ENCODE measurements around the gene TRAF7. TPM values are rescaled to one million over a fixed set of nuclear protein-coding genes. Genes with fewer than 3 reads are reported as not detected.

The TRAF7 gene
- total and polyA plus RNA-seq, 2 donors (not counting 1 experiment from before 2014, with no cell fraction given): 46.1 to 50.9 TPM

DNA sequence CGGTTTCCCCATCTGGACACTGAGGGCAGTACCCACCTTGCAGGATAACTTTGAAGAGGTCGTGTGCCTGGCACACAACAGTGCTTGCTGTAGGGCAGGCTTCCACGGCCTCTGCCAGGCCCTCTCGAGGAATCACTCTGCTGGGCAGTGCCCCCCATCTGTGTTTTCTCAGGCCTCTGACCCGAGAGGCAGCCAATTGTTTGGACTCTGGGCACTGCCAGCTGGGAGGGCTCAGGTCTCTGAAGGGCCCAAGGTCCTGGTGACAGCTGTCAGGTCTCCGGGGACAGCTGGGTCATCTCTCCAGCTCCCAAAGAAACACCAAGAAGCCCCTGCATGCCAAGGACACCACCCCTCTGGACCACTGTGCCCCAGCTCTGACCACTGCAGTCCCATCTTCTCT, 8.2 kb upstream of the TRAF7 start:
- POLR2A ChIA-PET: interaction anchor here (0.9 kb wide), 1 partner anchor 8 kb away, joined by 5 read pairs; no protein-coding TSS in a partner anchor
- Histone ChIP-seq H3K27me3 (replicated peaks in 1 of 4; ENCODE audit: control extremely low read depth in 1 of 4, control insufficient read depth in 3 of 4, insufficient read depth in 4 of 4, low read length in 3 of 4) (peaks cover 0 to 4% (median 0%) of the 10 kb centered on the region in 4 experiments), H4K20me1 (ENCODE audit: control insufficient read depth, insufficient read depth, low read length, poor library complexity, severe bottlenecking) (peaks cover 37% of the 10 kb centered on the region), H3K36me3 (replicated peaks in 1 of 2; ENCODE audit: control extremely low read depth in 1 of 2, control insufficient read depth in 1 of 2, extremely low read depth in 1 of 2, insufficient read depth in 2 of 2, low read length in 1 of 2) (peaks cover 0 to 4% of the 10 kb centered on the region in 2 experiments), H3K9ac (ENCODE audit: low read length) (no peak overlapping the region), H3K4me2 (replicated peaks; ENCODE audit: low read depth, low read length, poor library complexity, severe bottlenecking) (peak overlapping the region; percentile 93), H3K4me1 (ENCODE audit: control insufficient read depth in 2 of 2, insufficient read depth in 2 of 2, low read length in 2 of 2) (peaks cover 30 to 44% of the 10 kb centered on the region in 2 donors), H3K79me2 (ENCODE audit: control insufficient read depth, insufficient read depth, low read length) (peaks cover 14% of the 10 kb centered on the region), H3K4me3 (ENCODE audit: control extremely low read depth in 1 of 5, extremely low read depth in 1 of 5, insufficient read depth in 1 of 5, low read depth in 2 of 5, low read length in 4 of 5) (no peak overlapping the region), H2AFZ (ENCODE audit: insufficient read depth, low read depth, low read length, poor library complexity, severe bottlenecking) (no peak overlapping the region), H3K27ac (ENCODE audit: low read length in 2 of 2) (no peak overlapping the region), H3K9me3 (ENCODE audit: control extremely low read depth in 1 of 3, control insufficient read depth in 2 of 3, insufficient read depth in 1 of 3, low read length in 2 of 3) (no peaks in the 10 kb centered on the region)
- H3K4me3 Mint-ChIP-seq: peak overlapping the region; percentile 47
- DNase-seq (no peak), ATAC-seq (ENCODE audit: low read depth) (no peak)
- peaks cover 22% of the 10 kb centered on the region for H3K4me1 Mint-ChIP-seq
- peak overlapping the region; percentile 26 for H3K27ac Mint-ChIP-seq
- 97% methylated on average over 6 of the region's 6 CpGs for WGBS (ENCODE audit: insufficient coverage)
- CTCF ChIA-PET: interaction anchor here (1.1 to 2.1 kb wide), 5 partner anchors 8 to 144 kb away, joined by 4 to 7 read pairs (median 6); partner anchors contain the start of gene TRAF7
- no peak for TF ChIP-seq CTCF (IDR thresholded peaks at IDR 0.05)
- TF ChIP-seq EZH2 (IDR thresholded peaks at IDR 0.05; ENCODE audit: borderline replicate concordance, insufficient read depth, low read depth, low read length, poor library complexity, severe bottlenecking): no peak
- intact Hi-C loops (cut with micrococcal nuclease): loop anchor here (10.0 kb wide), 1 partner anchor 283 kb away; no protein-coding TSS in a partner anchor
- no peaks in the 10 kb centered on the region for H3K9me3 Mint-ChIP-seq (ENCODE audit: insufficient read depth)
- no peaks in the 10 kb centered on the region for H3K27me3 Mint-ChIP-seq

DNA sequence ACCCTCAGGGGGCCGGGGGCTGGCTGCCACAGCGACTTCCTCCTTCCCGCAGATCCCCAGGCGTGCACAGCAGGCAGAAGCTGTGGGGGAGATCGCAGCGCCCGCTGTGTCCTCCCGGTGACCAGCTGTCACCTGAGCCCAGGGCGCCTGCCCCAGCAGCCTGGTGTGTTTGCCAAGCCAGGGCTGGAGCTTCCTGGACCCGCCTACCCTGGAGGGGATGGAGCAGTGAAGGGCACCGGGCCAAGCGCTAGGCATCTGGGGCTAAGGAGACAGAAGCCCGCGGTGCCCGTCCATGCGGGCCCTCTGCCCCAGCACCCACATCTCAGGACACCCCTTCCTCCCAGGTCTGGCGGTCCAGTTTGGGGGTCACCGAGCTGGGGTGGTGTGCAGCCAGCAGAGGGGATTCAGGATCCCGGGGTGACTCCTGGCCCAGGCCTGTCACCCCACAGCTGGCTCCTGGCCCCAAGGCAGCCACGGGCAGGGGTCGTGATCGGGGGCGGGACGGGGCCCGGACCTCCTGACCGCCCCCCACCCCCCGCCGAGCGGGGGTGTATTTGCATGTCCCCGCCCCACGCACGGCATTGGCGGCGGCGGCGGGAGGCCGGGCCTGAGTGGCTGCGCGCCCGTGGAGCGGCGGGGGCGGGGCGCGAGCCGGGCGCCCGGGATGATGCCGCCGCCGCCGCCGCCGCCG, 7.5 kb upstream of the TRAF7 start, which contains the start of gene RAB26:
Gene RAB26 (plus strand): TSS at position 645 of the 691 bp plus-strand sequence. CDS start 159 bp downstream, outside the sequence.
- Histone ChIP-seq H3K36me3 (replicated peaks in 1 of 2; ENCODE audit: control extremely low read depth in 1 of 2, control insufficient read depth in 1 of 2, extremely low read depth in 1 of 2, insufficient read depth in 2 of 2, low read length in 1 of 2) (peaks cover 0 to 10% of the 10 kb centered on the region in 2 experiments), H3K4me1 (ENCODE audit: control insufficient read depth in 2 of 2, insufficient read depth in 2 of 2, low read length in 2 of 2) (peaks cover 37 to 52% of the 10 kb centered on the region in 2 donors), H4K20me1 (ENCODE audit: control insufficient read depth, insufficient read depth, low read length, poor library complexity, severe bottlenecking) (peaks cover 45% of the 10 kb centered on the region), H3K9ac (ENCODE audit: low read length) (peak within 1 kb of the TSS; percentile 63), H3K4me3 (ENCODE audit: control extremely low read depth in 1 of 5, extremely low read depth in 1 of 5, insufficient read depth in 1 of 5, low read depth in 2 of 5, low read length in 4 of 5) (peak within 1 kb of the TSS in 4 of 5 experiments; percentile 47 to 67 (median 56)), H3K79me2 (ENCODE audit: control insufficient read depth, insufficient read depth, low read length) (peaks cover 22% of the 10 kb centered on the region), H3K4me2 (replicated peaks; ENCODE audit: low read depth, low read length, poor library complexity, severe bottlenecking) (peak within 1 kb of the TSS; percentile 93), H3K9me3 (ENCODE audit: control extremely low read depth in 1 of 3, control insufficient read depth in 2 of 3, insufficient read depth in 1 of 3, low read length in 2 of 3) (no peaks in the 10 kb centered on the region), H3K27me3 (replicated peaks in 1 of 4; ENCODE audit: control extremely low read depth in 1 of 4, control insufficient read depth in 3 of 4, insufficient read depth in 4 of 4, low read length in 3 of 4) (peaks cover 0 to 4% (median 0%) of the 10 kb centered on the region in 4 experiments), H3K27ac (ENCODE audit: low read length in 2 of 2) (no peak within 1 kb of the TSS), H2AFZ (ENCODE audit: insufficient read depth, low read depth, low read length, poor library complexity, severe bottlenecking) (peak within 1 kb of the TSS; percentile 72)
- Mint-ChIP-seq H3K4me3 (peak within 1 kb of the TSS; percentile 54), H3K4me1 (peaks cover 28% of the 10 kb centered on the region), H3K9me3 (ENCODE audit: insufficient read depth) (no peaks in the 10 kb centered on the region), H3K27me3 (no peaks in the 10 kb centered on the region), H3K27ac (no peak within 1 kb of the TSS)
- intact Hi-C loops (cut with micrococcal nuclease): loop anchor here (10.0 kb wide), 1 partner anchor 283 kb away; no protein-coding TSS in a partner anchor
- POLR2A ChIA-PET: interaction anchor here (0.6 to 1.3 kb wide), 3 partner anchors 9 to 805 kb away, joined by 4 to 5 read pairs (median 5); partner anchors contain the start of gene NPW
- CTCF ChIA-PET: interaction anchor here (1.6 to 2.1 kb wide), 4 partner anchors 7 to 144 kb away, joined by 6 to 7 read pairs (median 6); partner anchors contain the start of gene TRAF7
- TF ChIP-seq EZH2 (IDR thresholded peaks at IDR 0.05; ENCODE audit: borderline replicate concordance, insufficient read depth, low read depth, low read length, poor library complexity, severe bottlenecking) (no peak), CTCF (IDR thresholded peaks at IDR 0.05) (no peak)
- under 1% methylated on average over 55 of the region's 55 CpGs for WGBS (ENCODE audit: insufficient coverage)
- DNase-seq (peak; percentile 74), ATAC-seq (ENCODE audit: low read depth) (peak; percentile 88)
